ENCODE data around the gene RPS23. TPM values are rescaled to one million over a fixed set of nuclear protein-coding genes. Genes with fewer than 3 reads are reported as not detected.
"Not testable (repeated sequence)": the region's sequence is repeated elsewhere in the genome, so short reads cannot be mapped to it uniquely, and the experiment has no call there.

RPS23 gene
- total RNA-seq, 1 experiment from 2014 or later: 2,894 TPM

DNA sequence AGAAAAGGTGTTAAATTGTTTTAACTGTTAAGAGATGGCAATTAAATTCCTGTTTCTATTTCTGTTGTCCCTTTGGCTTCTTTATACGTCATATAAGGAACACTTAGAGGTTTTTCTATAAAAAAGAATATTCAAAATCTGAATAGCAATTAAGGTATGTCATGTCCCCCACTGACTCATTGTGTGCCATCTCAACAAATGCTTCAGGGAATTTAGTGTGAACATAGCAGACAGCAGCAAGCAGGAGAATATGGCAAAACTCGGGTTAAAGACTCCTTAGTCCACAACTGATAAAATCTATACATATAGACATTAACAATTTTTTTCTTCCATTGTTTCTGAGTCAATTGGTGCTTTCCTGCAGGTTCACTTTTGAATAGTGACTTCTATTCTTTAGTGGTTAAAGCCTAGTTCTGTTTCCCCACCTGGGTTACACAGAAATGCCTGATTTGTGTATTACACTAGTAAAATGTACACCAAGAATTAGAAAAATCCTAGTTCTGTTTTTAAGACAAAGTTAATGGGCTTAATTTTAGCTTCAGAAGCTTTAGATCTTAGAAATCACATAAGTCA is 17.9 kb upstream of the RPS23 start:
- DNase-seq (ENCODE audit: low read depth): no peak

DNA sequence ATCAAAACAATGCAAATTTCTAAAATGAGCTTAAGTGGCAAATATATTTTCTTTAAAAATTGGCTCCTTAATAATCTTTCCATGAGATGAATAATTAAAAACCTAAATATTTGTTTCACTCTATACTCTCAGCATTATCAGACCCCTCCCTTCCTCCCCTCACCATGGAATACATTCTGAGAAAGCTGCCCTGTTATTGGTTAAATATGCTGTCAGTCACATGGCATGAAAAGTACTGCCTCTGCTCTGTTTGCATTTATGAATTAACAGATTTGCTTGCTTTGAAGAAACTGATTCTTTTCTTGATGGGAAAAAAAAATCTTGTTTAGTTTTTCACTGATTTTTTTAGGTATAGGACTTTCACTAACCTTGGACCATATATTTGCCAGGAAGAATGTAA is 17.0 kb upstream of the RPS23 start:
- DNase-seq (ENCODE audit: low read depth): no peak
- in situ Hi-C loops (cut with HindIII; ENCODE audit: low pct_unique_long_range_greater_than_20kb, low sequenced_read_pairs): no loop called here

More for the DNA sequence above, 17.9 kb upstream of the RPS23 start:
- in situ Hi-C loops (cut with HindIII; ENCODE audit: low pct_unique_long_range_greater_than_20kb, low sequenced_read_pairs): no loop called here

DNA sequence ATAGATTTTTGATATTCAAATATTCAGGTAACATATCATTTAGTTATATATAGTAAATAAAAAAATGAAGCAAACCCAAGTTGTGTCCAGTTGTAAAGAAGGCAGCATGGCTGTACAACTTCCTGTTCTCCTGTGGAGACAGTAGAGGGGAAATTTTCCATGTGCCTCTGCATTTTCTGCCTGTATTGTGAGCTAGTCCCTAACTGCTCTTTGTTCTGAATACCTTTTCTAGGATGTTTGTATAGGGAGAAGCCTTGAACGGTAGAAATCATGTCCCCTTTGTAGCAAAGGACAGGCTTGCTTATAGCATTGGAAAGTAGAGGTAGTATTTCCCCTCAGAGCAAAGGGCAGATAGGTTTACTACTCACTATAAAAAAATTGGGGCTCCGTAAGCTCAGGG is 13.3 kb upstream of the RPS23 start:
- in situ Hi-C loops (cut with HindIII; ENCODE audit: low pct_unique_long_range_greater_than_20kb, low sequenced_read_pairs): no loop called here
- DNase-seq (ENCODE audit: low read depth): no peak

DNA sequence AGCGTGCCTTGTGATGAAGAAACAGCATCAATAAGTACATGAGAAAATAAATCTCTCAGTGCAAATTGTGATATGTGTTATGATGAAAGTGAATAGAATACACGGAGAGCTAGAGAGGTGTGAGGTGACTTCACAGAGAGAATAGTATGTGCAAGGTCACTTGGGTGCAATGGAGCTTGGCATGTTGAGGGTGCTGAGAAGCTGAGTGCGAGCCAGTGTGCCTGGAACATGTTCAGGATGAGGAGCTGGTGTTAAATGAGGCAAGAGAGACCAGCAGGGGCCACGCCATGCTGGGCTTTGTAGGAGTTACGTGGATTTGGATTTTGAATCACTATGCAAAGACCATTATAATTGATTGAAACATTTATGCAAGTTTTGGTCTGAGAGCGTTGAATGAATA is 12.8 kb upstream of the RPS23 start:
- in situ Hi-C loops (cut with HindIII; ENCODE audit: low pct_unique_long_range_greater_than_20kb, low sequenced_read_pairs): no loop called here
- DNase-seq (ENCODE audit: low read depth): no peak

DNA sequence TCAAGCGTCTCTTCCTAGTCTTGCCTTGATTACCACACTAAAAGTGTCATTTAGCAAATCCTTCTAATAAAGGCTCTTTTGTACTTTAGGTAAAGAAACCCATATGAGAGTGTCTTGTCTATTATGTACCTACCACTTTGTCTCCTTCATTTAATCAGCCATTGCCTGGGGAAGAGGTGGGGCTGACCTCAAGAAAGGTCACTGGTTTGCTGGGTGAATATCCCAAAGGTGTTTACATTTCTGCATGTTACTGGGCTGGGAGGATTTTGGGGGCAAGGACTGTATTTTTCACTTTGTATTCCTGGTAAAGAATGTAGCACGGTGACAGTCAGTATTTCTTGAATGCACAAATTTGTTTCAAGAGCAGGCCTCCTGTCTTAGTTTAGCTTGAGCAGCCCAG is 11.9 kb upstream of the RPS23 start:
- in situ Hi-C loops (cut with HindIII; ENCODE audit: low pct_unique_long_range_greater_than_20kb, low sequenced_read_pairs): no loop called here
- DNase-seq (ENCODE audit: low read depth): no peak

DNA sequence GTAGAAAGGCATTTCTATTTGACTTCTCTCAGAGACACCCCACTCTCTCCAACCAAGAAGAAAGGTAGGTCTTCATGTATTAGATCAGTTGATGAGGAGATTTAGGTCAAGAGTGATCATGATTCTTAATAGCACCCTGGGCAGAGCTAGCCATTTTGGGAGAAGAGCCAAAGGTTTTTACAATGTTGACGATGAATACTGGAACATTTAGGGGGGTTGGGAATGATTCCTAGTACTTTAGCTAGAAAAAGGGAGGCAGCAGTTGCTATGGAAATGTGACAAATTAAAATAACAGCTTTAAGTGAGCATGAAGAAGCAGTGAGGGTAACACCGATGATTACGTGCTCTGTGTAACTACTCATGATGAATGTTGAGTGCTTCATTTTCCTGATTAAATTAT is 9.5 kb upstream of the RPS23 start:
- in situ Hi-C loops (cut with HindIII; ENCODE audit: low pct_unique_long_range_greater_than_20kb, low sequenced_read_pairs): no loop called here
- no peak for DNase-seq (ENCODE audit: low read depth)

DNA sequence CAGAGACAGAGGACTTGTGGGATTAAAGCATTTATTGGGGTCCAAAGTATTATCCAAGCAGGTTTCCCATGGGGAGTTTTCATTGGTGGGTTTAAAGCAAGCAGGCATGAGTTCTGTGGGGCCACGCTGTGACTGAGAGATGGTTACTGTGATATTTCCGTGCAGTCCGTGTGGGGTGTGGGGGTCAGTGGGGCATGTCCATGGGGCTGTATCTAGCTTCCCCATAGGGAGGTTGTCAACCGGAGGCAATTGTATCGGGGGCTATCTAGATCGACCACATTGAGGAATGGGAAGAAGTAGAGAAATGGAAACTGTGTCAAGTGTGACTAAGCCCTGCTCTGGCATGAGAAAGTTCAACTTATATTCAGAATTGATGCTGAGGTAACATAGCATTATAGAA is 7.1 kb upstream of the RPS23 start:
- in situ Hi-C loops (cut with HindIII; ENCODE audit: low pct_unique_long_range_greater_than_20kb, low sequenced_read_pairs): no loop called here
- DNase-seq (ENCODE audit: low read depth): no peak

DNA sequence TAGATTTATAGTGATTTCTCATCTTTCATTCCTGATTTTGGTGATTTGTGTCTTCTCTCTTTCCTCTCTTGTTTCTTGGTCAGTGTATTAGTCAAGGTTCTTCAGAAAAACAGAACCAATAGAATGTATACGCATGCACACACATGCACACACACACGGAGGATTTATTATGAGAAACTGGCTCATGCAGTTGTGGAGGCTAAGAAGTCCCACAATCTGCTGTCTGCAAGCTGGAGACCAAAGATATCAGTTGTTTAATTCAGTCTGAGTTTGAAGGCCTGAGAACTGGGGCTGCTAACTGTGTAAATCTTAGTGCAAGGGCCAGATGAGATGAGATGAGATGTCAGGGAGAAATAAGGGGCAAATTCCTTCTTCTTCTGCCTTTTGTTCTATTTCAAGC is 5.7 kb upstream of the RPS23 start:
- in situ Hi-C loops (cut with HindIII; ENCODE audit: low pct_unique_long_range_greater_than_20kb, low sequenced_read_pairs): no loop called here
- DNase-seq (ENCODE audit: low read depth): no peak

DNA sequence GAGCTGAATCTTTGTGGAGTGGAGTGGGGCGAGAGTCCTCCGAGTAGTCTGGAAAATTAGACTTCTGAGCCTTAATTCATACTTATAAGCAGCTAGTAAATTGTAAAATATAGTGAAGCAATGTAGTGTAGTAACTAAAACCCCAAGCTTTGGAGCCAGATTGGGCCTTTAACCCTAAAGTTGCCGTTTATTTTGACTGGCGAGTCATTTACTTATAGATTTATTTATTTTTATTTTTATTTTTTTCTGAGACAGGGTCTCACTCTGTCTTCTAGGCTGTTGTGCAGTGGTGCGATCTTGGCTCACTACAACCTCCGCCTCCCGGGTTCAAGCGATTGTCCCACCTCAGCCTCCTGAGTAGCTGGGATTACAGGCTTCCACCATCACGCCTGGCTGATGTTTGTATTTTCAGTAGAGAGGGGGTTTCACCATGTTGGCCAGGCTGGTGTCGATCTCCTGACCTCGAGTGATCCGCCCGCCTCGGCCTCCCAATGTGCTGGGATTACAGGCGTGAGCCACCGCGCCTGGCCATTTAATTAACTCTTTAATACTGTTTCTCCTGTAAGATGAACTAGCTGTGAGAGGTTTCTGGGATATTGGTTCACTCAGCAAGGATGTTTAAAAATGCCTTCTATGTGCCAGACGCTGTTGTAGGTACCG is 687 bp upstream of the RPS23 start:
- DNase-seq (ENCODE audit: low read depth): no peak
- in situ Hi-C loops (cut with HindIII; ENCODE audit: low pct_unique_long_range_greater_than_20kb, low sequenced_read_pairs): no loop called here

DNA sequence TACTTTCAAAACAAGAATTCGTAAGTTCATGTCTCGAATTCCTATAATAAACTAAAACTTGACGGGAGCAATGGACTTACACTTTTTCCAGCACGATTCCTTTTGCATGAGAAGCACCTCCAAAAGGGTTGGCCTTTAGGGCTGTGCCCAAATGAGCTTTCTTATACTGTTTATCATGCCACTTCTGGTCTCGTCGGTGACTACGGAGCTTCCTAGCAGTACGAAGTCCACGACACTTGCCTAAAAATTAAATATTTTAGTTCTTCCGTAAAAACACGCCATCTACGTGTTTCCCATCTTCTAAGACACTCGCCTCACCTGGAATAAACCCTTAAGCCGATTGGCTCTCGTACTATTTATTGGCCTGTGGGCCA is 554 bp downstream of the RPS23 start:
- no peak for DNase-seq (ENCODE audit: low read depth)

DNA sequence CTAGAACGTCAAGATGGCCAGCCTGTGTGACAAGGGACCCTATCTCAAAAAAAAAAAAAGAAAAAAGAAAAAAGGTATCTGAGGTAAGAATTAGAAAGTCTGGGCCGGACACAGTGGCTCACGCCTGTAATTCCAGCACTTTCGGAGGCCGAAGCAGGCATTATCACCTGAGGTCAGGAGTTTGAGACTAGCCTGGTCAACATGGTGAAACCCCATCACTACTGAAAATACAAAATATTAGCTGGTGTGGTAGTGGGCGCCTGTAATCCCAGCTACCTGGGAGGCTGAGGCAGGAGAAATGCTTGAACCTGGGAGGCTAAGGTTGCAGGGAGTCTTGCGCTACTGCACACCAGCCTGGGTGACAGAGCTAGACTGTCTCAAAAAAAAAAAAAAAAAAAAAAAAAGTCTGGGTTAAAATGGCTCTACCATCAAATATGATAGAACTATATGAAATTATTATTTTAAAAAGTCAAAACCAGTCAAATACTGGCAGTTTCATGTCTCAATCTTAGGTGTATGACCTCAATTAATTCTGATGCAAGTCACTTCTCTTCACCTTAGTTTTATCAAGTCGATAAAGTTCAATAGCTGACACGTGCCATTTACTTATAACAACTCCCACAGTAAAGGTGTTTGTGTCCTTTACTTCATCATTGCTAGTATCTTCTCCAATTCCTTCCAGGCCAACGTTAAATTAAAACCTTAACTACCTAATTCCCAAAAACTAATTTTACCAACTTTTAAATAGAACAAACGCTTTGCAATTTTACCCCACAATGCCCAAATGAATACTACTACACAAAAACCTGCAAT is 1.1 kb downstream of the RPS23 start:
- in situ Hi-C loops (cut with HindIII; ENCODE audit: low pct_unique_long_range_greater_than_20kb, low sequenced_read_pairs): no loop called here
- DNase-seq (ENCODE audit: low read depth): no peak

More for the DNA sequence above, 554 bp downstream of the RPS23 start:
- in situ Hi-C loops (cut with HindIII; ENCODE audit: low pct_unique_long_range_greater_than_20kb, low sequenced_read_pairs): no loop called here

DNA sequence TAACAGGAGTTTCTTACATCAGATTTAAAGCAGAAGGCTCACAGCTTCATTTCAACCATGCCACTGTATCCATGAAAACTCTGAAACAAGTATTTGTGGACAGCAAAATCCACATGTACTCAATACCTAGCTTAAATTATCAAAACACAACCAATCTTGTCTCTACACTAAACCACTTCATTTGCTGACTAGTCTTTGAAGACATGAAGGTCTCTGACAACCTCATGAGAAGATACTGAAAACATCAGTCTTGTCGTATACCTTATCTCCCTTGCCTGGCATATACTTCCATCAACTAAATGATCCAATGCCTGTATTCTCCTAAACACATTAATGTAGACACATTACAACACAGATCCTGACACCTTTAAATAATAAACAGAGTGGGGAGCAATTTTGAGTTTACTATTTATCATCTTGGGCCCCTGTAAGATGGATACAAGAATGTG is 2.9 kb downstream of the RPS23 start:
- in situ Hi-C loops (cut with HindIII; ENCODE audit: low pct_unique_long_range_greater_than_20kb, low sequenced_read_pairs): no loop called here
- no peak for DNase-seq (ENCODE audit: low read depth)

DNA sequence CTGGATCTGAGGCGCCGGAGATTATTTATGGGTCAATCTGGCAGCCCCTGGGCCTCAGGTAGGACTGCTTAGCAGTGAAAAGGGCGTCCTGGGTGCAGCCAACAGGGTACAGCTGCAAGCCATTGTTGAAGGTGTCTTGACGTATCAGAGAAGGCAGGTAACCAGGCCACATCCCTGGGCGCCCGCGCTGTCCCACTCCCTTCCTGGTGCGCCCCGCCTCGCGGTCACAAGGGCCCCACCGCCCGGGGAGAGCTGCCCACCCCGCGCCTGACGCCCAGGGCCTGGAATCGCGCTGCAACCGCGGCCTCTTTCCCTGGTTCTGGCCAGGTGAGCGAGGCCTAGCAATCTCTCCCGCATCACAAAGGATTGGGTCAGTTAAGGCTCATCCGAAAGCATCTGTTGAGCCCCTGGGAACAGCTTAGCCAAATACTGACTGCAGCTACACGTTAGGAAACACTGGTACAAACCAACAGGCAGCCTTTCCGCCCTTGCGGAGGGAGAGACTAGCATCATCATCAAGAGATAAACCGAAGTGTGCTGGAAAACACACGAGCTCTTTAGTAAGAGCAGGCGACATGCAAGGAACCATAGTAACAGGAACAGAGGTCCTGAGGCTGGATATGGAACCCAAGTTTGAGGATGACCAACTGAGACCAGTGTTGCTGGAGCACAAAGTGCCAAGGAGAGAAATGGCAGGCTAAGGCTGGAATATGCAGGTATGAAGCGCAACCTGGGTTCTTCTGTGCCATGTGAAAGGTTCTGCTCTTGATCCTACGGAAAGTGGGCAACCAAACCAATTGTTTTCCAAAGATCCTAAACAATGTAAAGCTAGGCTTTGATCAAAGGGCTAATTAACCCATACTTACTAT is 3.6 kb downstream of the RPS23 start:
- peak; percentile 22 for DNase-seq (ENCODE audit: low read depth)
- in situ Hi-C loops (cut with HindIII; ENCODE audit: low pct_unique_long_range_greater_than_20kb, low sequenced_read_pairs): no loop called here

DNA sequence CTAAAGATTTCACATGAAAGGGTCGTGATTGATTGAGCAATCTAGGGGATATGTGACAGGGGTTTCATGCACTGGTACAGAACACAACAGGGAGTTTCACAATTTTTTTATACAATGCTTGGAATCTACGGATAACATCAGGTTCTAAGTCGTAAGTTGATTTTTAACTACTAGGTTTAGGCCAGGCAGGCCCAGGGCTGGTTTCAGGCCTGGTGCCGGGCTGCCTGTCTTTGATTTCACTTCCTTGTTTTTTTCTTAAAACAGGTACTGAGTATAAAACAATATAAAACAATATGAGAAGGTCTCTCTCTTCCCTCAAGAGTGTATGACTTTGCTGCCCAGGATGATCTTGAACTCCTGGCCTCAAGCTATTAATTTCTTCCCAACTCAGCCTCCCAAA is 4.7 kb downstream of the RPS23 start:
- DNase-seq (ENCODE audit: low read depth); in situ Hi-C loops (cut with HindIII; ENCODE audit: low pct_unique_long_range_greater_than_20kb, low sequenced_read_pairs): not testable (repeated sequence)

DNA sequence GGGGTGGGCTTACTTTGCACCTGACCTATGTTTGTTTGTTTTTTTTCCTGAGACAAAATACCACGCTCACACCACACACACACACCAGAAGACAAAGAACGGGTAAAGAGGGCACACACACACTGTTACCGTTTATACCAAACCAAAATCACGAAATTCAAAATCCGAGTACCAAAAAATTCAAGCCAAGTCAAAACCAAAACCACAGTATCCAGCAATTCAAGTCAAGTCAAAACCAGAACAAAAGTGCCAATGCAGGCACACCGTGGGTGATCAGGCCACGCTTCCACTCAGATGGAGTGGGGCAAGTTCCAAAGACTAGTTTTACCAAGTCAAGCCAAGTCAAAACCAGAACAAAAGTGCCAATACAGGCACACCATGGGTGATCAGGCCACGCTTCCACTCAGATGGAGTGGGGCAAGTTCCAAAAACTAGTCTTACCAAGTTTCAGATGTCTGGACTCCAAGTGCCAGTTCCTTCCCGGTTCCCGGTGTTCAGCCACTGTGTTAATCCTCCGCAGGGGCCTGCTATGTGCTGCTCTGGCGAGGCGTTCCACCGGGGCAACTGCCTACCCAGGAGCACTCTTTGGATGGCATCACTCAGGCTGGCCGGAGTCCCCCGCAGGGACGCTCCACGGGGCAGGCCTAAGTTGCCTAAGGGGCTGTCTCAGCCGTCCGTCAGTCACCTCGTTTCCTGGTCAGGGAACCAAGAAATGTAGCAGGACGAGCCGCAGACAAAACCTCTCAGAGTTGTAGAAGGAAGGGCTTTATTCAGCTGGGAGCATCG is 5.4 kb downstream of the RPS23 start:
- DNase-seq (ENCODE audit: low read depth); in situ Hi-C loops (cut with HindIII; ENCODE audit: low pct_unique_long_range_greater_than_20kb, low sequenced_read_pairs): not testable (repeated sequence)

DNA sequence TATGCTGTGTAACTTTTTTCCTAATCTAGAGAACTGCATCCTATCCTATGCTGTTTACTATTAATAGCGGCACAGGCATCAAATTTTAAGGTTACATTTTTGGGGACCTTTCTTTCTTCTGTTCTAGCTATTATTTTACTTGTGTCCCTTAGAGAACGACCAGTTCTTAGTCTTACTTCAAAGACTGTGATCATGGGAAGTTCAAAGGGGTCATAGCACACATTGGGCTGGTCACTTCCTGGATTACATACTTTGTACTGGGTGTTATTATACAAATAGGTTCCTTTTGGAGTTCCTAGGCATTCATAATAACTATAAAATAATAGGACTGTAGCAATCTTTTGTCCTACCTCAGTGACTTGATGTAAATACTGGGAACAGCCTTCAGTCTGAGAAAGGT is 8.8 kb downstream of the RPS23 start:
- in situ Hi-C loops (cut with HindIII; ENCODE audit: low pct_unique_long_range_greater_than_20kb, low sequenced_read_pairs); DNase-seq (ENCODE audit: low read depth): not testable (repeated sequence)

DNA sequence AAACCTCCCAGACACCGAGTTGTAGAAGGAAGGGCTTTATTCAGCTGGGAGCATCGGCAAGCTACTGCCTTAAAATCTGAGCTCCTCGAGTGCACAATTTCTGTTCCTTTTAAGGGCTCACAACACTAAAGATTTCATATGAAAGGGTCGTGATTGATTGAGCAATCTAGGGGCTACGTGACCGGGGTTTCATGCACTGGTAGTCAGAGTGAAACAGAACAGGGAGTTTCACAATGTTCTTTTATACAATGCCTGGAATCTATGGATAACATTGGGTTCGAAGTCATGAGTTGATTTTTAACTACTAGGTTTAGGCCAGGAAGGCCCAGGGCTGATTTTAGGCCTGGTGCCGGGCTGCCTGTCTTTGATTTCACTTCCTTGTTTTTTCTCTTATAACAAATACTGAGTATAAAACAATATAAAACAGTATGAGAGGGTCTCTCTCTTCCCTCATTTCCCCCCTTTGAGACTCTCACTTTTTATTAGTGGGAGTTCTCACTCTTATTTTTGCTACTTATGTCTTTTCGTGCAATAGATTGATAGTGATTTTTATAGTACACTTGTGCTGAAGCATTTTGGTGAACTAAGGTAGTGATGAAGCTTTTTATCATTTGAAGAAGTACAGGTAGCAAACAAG is 10.7 kb downstream of the RPS23 start:
- DNase-seq (ENCODE audit: low read depth); in situ Hi-C loops (cut with HindIII; ENCODE audit: low pct_unique_long_range_greater_than_20kb, low sequenced_read_pairs): not testable (repeated sequence)
